ENCODE data around the gene DESI1. TPM values are rescaled to one million over a fixed set of nuclear protein-coding genes. Genes with fewer than 3 reads are reported as not detected.
"Not testable (repeated sequence)": the region's sequence is repeated elsewhere in the genome, so short reads cannot be mapped to it uniquely, and the experiment has no call there.

DESI1 gene
- total RNA-seq, 1 donor from 2014 or later, result 29.8 TPM

DNA sequence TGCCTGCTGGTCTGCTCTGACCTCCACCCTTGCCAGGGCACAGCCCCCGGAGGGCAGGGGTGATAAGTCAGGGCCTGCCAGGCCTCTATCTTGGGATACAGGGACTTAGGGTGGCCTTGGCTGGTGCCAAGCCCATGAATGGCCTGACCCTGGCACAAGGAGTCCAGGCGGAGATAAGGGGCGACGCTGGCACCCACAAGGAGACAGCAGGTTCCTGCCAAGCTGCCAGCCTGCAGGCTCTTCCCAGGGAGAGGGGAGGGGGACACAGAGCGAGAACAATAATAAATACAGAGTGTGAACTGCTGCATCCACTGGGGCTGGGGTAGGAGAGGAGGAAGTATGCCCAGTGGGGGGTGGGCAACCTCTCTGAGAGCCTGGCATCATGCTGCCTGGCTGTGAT lies 59.1 kb downstream of the DESI1 start:
- H3K4me3 Mint-ChIP-seq (ENCODE audit: unreplicated experiment), result peak overlapping the region; percentile 91
- H3K36me3 Mint-ChIP-seq (ENCODE audit: low read depth), result no peaks in the 10 kb centered on the region
- no peak for DNase-seq (ENCODE audit: low spot score)
- TF ChIP-seq, protein P1, sequence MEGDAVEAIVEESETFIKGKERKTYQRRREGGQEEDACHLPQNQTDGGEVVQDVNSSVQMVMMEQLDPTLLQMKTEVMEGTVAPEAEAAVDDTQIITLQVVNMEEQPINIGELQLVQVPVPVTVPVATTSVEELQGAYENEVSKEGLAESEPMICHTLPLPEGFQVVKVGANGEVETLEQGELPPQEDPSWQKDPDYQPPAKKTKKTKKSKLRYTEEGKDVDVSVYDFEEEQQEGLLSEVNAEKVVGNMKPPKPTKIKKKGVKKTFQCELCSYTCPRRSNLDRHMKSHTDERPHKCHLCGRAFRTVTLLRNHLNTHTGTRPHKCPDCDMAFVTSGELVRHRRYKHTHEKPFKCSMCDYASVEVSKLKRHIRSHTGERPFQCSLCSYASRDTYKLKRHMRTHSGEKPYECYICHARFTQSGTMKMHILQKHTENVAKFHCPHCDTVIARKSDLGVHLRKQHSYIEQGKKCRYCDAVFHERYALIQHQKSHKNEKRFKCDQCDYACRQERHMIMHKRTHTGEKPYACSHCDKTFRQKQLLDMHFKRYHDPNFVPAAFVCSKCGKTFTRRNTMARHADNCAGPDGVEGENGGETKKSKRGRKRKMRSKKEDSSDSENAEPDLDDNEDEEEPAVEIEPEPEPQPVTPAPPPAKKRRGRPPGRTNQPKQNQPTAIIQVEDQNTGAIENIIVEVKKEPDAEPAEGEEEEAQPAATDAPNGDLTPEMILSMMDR (IDR thresholded peaks at IDR 0.05), result no peak
- H3K27me3 Mint-ChIP-seq (ENCODE audit: low read depth), result no peaks in the 10 kb centered on the region
- peak overlapping the region; percentile 93 for H3K27ac Mint-ChIP-seq (ENCODE audit: unreplicated experiment)
- no peaks in the 10 kb centered on the region for H3K9me3 Mint-ChIP-seq (ENCODE audit: low read depth)
- peaks cover 75% of the 10 kb centered on the region for H3K4me1 Mint-ChIP-seq (ENCODE audit: low read depth)

DNA sequence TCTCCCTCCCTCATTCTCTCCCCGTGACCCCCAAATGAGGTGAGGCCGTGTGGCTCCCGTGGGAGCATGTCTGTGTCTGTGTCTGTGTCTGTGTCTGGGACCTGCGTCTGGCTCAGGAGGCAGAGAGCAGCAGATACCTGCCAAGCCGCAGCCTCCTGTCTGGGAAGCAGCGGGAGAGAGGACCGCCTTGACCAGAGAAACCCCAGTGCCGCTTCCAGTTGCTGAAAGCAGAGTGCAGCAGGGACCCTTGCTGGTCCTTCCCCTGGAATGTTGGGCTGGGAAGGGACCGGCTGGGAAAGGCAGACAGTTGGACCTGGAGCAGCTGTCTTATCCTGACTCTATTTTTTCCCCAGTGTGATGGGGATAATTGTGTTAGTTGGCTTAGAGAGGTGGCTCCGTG lies 59.5 kb downstream of the DESI1 start:
- no peaks in the 10 kb centered on the region for H3K27me3 Mint-ChIP-seq (ENCODE audit: low read depth)
- H3K36me3 Mint-ChIP-seq (ENCODE audit: low read depth), result no peaks in the 10 kb centered on the region
- peak overlapping the region; percentile 93 for H3K27ac Mint-ChIP-seq (ENCODE audit: unreplicated experiment)
- peak overlapping the region; percentile 91 for H3K4me3 Mint-ChIP-seq (ENCODE audit: unreplicated experiment)
- no peak for DNase-seq (ENCODE audit: low spot score)
- TF ChIP-seq, protein P1 (IDR thresholded peaks at IDR 0.05), result no peak
- H3K9me3 Mint-ChIP-seq (ENCODE audit: low read depth), result no peaks in the 10 kb centered on the region
- H3K4me1 Mint-ChIP-seq (ENCODE audit: low read depth), result peaks cover 79% of the 10 kb centered on the region

GRCh38 chr22:41560095-41560471 lies 60.8 kb downstream of the DESI1 start:
- no peak for DNase-seq (ENCODE audit: low spot score)
- Mint-ChIP-seq H3K27ac (ENCODE audit: unreplicated experiment) (peak overlapping the region; percentile 57), H3K36me3 (ENCODE audit: low read depth) (no peaks in the 10 kb centered on the region), H3K4me1 (ENCODE audit: low read depth) (peaks cover 79% of the 10 kb centered on the region), H3K27me3 (ENCODE audit: low read depth) (no peaks in the 10 kb centered on the region), H3K9me3 (ENCODE audit: low read depth) (no peaks in the 10 kb centered on the region), H3K4me3 (ENCODE audit: unreplicated experiment) (peak overlapping the region; percentile 91)
- TF ChIP-seq, protein P1 (IDR thresholded peaks at IDR 0.05), result no peak

GRCh38 chr22:41558241-41558630 lies 62.6 kb downstream of the DESI1 start:
- H3K27ac Mint-ChIP-seq (ENCODE audit: unreplicated experiment), result not testable (repeated sequence)

DNA sequence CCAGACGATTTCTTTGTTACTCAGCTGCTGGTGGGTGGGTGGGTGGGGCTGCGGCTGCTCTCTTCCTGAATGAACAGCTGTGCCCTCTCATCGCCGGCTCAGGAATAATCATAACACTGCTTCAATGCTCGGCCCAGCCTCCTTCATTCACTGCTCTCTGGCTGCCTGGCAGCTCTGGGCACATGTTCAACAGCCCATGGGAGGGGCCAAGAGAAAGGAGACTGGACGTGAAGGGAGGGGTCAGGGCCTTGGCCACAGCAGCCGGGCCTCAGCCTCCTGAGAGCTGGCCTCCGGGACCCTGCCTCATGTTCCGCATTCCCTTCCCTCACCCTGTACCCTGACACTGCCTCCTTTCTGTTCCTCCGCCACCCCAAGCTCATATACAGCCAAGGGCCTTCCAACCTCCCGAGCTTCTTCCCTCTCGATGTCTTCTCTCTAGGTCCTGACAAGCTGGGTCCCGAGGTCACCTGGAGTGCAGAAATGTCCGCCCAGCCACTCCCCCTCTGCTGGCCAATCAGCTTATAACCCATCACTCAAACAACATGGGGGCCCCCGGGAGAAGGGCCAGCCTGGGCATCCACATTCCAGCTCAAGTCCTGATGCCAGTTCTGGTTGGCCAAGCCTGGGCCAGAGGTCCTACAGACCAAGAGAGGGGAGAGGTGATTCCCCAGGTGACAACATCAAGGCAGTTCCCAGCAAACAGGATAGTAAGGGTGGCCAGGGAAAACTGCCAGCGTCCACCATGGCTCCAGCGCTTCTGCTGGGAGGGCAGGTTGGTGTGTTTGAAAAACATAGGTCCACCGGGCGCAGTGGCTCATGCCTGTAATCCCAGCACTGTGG lies 63.2 kb downstream of the DESI1 start:
- no peaks in the 10 kb centered on the region for H3K27me3 Mint-ChIP-seq (ENCODE audit: low read depth)
- no peaks in the 10 kb centered on the region for H3K9me3 Mint-ChIP-seq (ENCODE audit: low read depth)
- TF ChIP-seq, protein P1 (IDR thresholded peaks at IDR 0.05), result no peak
- no peak for DNase-seq (ENCODE audit: low spot score)
- H3K4me1 Mint-ChIP-seq (ENCODE audit: low read depth), result peaks cover 56% of the 10 kb centered on the region
- no peaks in the 10 kb centered on the region for H3K36me3 Mint-ChIP-seq (ENCODE audit: low read depth)
- no peak overlapping the region for H3K4me3 Mint-ChIP-seq (ENCODE audit: unreplicated experiment)
- H3K27ac Mint-ChIP-seq (ENCODE audit: unreplicated experiment), result peak overlapping the region; percentile 85

More at GRCh38 chr22:41558241-41558630, 62.6 kb downstream of the DESI1 start:
- H3K4me1 Mint-ChIP-seq (ENCODE audit: low read depth), result peaks cover 62% of the 10 kb centered on the region
- H3K27me3 Mint-ChIP-seq (ENCODE audit: low read depth); DNase-seq (ENCODE audit: low spot score); H3K9me3 Mint-ChIP-seq (ENCODE audit: low read depth); H3K36me3 Mint-ChIP-seq (ENCODE audit: low read depth); H3K4me3 Mint-ChIP-seq (ENCODE audit: unreplicated experiment): not testable (repeated sequence)

DNA sequence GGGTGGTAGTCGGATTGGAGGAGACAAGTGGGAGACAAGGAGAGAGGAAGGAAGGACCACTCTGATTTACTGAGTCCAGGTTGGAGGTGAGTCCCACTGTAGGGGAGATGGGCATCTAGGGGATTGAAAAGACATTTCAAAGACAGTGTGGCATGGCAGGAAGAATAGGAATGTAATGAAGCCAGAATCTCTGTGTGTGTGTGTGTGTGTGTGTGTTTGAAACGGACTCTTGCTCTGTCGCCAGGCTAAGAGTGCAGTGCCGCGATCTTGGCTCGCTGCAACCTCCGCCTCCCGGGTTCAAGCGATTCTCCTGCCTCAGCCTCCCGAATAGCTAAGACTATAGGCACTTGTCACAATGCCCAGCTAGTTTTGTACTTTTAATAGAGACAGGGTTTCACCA lies 64.3 kb downstream of the DESI1 start:
- TF ChIP-seq, protein P1 (IDR thresholded peaks at IDR 0.05), result no peak
- H3K27me3 Mint-ChIP-seq (ENCODE audit: low read depth), result no peaks in the 10 kb centered on the region
- no peak for DNase-seq (ENCODE audit: low spot score)
- peak overlapping the region; percentile 85 for H3K27ac Mint-ChIP-seq (ENCODE audit: unreplicated experiment)
- H3K4me3 Mint-ChIP-seq (ENCODE audit: unreplicated experiment), result no peak overlapping the region
- peaks cover 45% of the 10 kb centered on the region for H3K4me1 Mint-ChIP-seq (ENCODE audit: low read depth)
- no peaks in the 10 kb centered on the region for H3K36me3 Mint-ChIP-seq (ENCODE audit: low read depth)
- H3K9me3 Mint-ChIP-seq (ENCODE audit: low read depth), result no peaks in the 10 kb centered on the region
